Heart right ventricle (tissue), 16 donors: ENCODE measurements around the gene CLEC19A. TPM values are rescaled to one million over a fixed set of nuclear protein-coding genes. Genes with fewer than 3 reads are reported as not detected.
"Not testable (repeated sequence)": the region's sequence is repeated elsewhere in the genome, so short reads cannot be mapped to it uniquely, and the experiment has no call there.

Experiments used
- ATAC-seq, 8 donors: fragments of 200-7000 bp; cut with Tn5 transposase; one replicate each; pipeline ENCODE4 v1.9.1; 2020; ENCODE audit warnings: mild to moderate bottlenecking in 8 of 8, moderate library complexity in 8 of 8, moderate number of reproducible peaks in 1 of 8
- DNase-seq, 2 donors: peaks; one replicate each; pipeline ENCODE4 v3.0.0-alpha.2; 2020
- H3K27ac ChIP-seq, 10 donors: fragments of 200-600 bp; sonication (generic) in 2 of 10; one replicate each; pipeline versions ENCODE4 v1.5.0 to v1.8.0; 2020 to 2022; ENCODE audit warnings: mild to moderate bottlenecking in 3 of 10
- H3K27me3 ChIP-seq, 7 donors: fragments of 200-600 bp; one replicate each; pipeline ENCODE4 v1.8.0; 2021 to 2022; ENCODE audit warnings: mild to moderate bottlenecking in 2 of 7
- H3K36me3 ChIP-seq, 9 donors: fragments of 200-600 bp; sonication (generic) in 1 of 9; one replicate each; pipeline versions ENCODE4 v1.5.0 to v1.8.0; 2020 to 2022; ENCODE audit warnings: mild to moderate bottlenecking in 2 of 9
- H3K4me1 ChIP-seq, 9 donors: fragments of 200-600 bp; sonication (generic) in 1 of 9; one replicate each; pipeline versions ENCODE4 v1.5.0 to v1.8.0; 2020 to 2022; ENCODE audit warnings: mild to moderate bottlenecking in 4 of 9
- H3K4me3 ChIP-seq, 10 donors: fragments of 200-600 bp; sonication (generic) in 2 of 10; one replicate each; pipeline versions ENCODE4 v1.5.0 to v1.8.0; 2020 to 2022; ENCODE audit warnings: mild to moderate bottlenecking in 7 of 10, moderate library complexity in 2 of 10
- H3K9me3 ChIP-seq, 11 donors: fragments of 200-600 bp in 10 of 11; sonication (generic) in 2 of 11; one replicate each; pipeline versions ENCODE4 v1.5.0 to v1.8.0; 2013 to 2022; ENCODE audit warnings: mild to moderate bottlenecking in 2 of 11, control low read depth in 1 of 11, moderate library complexity in 1 of 11
- CTCF ChIP-seq, 9 donors: fragments of 200-600 bp; sonication (generic) in 2 of 9; IDR thresholded peaks; one replicate each; pipeline versions ENCODE4 v1.5.0 to v1.8.0; 2021 to 2022; ENCODE audit warnings: antibody characterized with exemption in 9 of 9, mild to moderate bottlenecking in 5 of 9, moderate library complexity in 1 of 9
- WGBS, 2 donors: extraction: QIAGEN DNeasy Blood & Tissue Kit; methylation state at CpG; one replicate each; pipeline ENCODE4 v1.1.7; 2013; ENCODE audit warnings: inconsistent platforms in 1 of 2; 5-methylcytosine and 5-hydroxymethylcytosine counted together
- intact Hi-C, 10 donors: fragments of 100-400 bp; cut with DNase I; formaldehyde crosslinking; loops; one replicate each; pipeline versions ENCODE4 v1.11.1 to v1.14.2; 2022
- polyA plus RNA-seq, 2 donors: library from polyadenylated mRNA; stranded (reverse); fragments of 200-250 nt; gene quantifications; one replicate each; pipeline ENCODE4 v1.2.3, GENCODE V29; 2013
- total RNA-seq, 10 donors: library from RNA; stranded (reverse); fragmentation: NEBNext Ultra II Directional in 3 of 10; extraction: Animal tissue kit (Norgen Biotek cat#: 25700) in 3 of 10; gene quantifications; one replicate each; pipeline versions ENCODE4 v1.2.1 to v1.2.4, GENCODE V29; 2021 to 2023
- donor health status: Arrhythmogenic right ventricular cardiomyopathy.
- donor health status: ischemic (EF 13 %, LVEDD 7.1; RV severe dilation, severe dysfunction).
- donor health status: healthy with polysubstance abuse.
- donor health status: DM: no; HTN: yes; CAD: no.
- donor health status: DM: no; HTN: no; CAD: no.
- donor health status: ischemic (EF 25% LVEDD 6.9; RV normal size, moderate dysfunction).
- donor health status: ischemic (EF 25% LVEDD 5.7; RV mildly dilated, moderate dysfunction).
- donor health status: healthy.
- donor health status: DM: yes; HTN: yes; CAD: no.
- donor health status: Ischemic cardiomyopathy.
- donor health status: ischemic (EF 35%, LVEDD 5.7; RV mildly dilated, moderate dysfunction).
- donor health status: nonischemic (EF 11% LVEDD 7.7; RV severe dilation, severe dysfunction).
- donor health status: DM: yes; HTN: yes; CAD: no.
- donor health status: PGD.
- donor health status: ischemic (EF 29% LVEDD 5.4; RV normal size, mild dysfunction).
- donor health status: nonischemic (EF 23%, LVEDD 6.1; RV moderate dilation, normal function).

The CLEC19A gene
- total and polyA plus RNA-seq, 12 donors: not detected

GRCh38 chr16:19315889-19316433 lies 30.4 kb downstream of the CLEC19A start:
- no peak for TF ChIP-seq CTCF (IDR thresholded peaks at IDR 0.05)
- intact Hi-C loops: no loop called here
- Histone ChIP-seq H3K27me3 (no peaks in the 10 kb centered on the region), H3K4me3 (no peak overlapping the region), H3K27ac (no peak overlapping the region), H3K36me3 (no peaks in the 10 kb centered on the region), H3K9me3 (peaks cover 0 to 4% (median 0%) of the 10 kb centered on the region in 11 donors), H3K4me1 (no peaks in the 10 kb centered on the region)
- DNase-seq (no peak), ATAC-seq (no peak)
- WGBS, 2 donors: 62 to 65% methylated on average over 5 of the region's 5 CpGs

GRCh38 chr16:19316846-19317245 lies 31.3 kb downstream of the CLEC19A start:
- Histone ChIP-seq H3K36me3 (no peaks in the 10 kb centered on the region), H3K27me3 (no peaks in the 10 kb centered on the region), H3K27ac (no peak overlapping the region), H3K4me1 (no peaks in the 10 kb centered on the region), H3K9me3 (peaks cover 0 to 4% (median 0%) of the 10 kb centered on the region in 11 donors), H3K4me3 (no peak overlapping the region)
- intact Hi-C loops: no loop called here
- 54 to 58% methylated on average over 7 of the region's 7 CpGs for WGBS, 2 donors
- DNase-seq (no peak), ATAC-seq (no peak)
- no peak for TF ChIP-seq CTCF (IDR thresholded peaks at IDR 0.05)

GRCh38 chr16:19321186-19321585 lies 35.7 kb downstream of the CLEC19A start:
- intact Hi-C loops: not testable (repeated sequence)

GRCh38 chr16:19323596-19323995 lies 38.1 kb downstream of the CLEC19A start:
- Histone ChIP-seq H3K4me1 (no peaks in the 10 kb centered on the region), H3K4me3 (no peak overlapping the region), H3K27ac (no peak overlapping the region), H3K9me3 (peaks cover 0 to 13% (median 7%) of the 10 kb centered on the region in 11 donors), H3K36me3 (no peaks in the 10 kb centered on the region), H3K27me3 (no peaks in the 10 kb centered on the region)
- ATAC-seq (no peak), DNase-seq (no peak)
- intact Hi-C loops: no loop called here
- no peak for TF ChIP-seq CTCF (IDR thresholded peaks at IDR 0.05)
- WGBS, 2 donors: 74 to 76% methylated on average over 3 of the region's 3 CpGs

More at GRCh38 chr16:19321186-19321585, 35.7 kb downstream of the CLEC19A start:
- not testable (repeated sequence) for H3K27me3 ChIP-seq, H3K4me1 ChIP-seq, H3K4me3 ChIP-seq, H3K36me3 ChIP-seq, H3K27ac ChIP-seq, H3K9me3 ChIP-seq, ATAC-seq, DNase-seq
- 73 to 85% methylated on average over 2 of the region's 2 CpGs for WGBS, 2 donors

- Histone ChIP-seq H3K9me3 (peaks cover 0 to 14% (median 8%) of the 10 kb centered on the region in 11 donors), H3K27me3 (no peaks in the 10 kb centered on the region), H3K27ac (no peak overlapping the region), H3K4me3 (no peak overlapping the region), H3K4me1 (no peaks in the 10 kb centered on the region), H3K36me3 (no peaks in the 10 kb centered on the region)
- ATAC-seq: no peak
- no peak for DNase-seq
- 98 to 99% methylated on average over 1 of the region's 1 CpG for WGBS, 2 donors
- intact Hi-C loops: no loop called here
- TF ChIP-seq CTCF (IDR thresholded peaks at IDR 0.05): no peak
These were observed 42.8 kb downstream of the CLEC19A start for GRCh38 chr16:19328364-19328763.
